Measurements from ENCODE around the gene TRDN.
"Not testable (repeated sequence)": the region's sequence is repeated elsewhere in the genome, so short reads cannot be mapped to it uniquely, and the experiment has no call there.

The TRDN gene

DNA sequence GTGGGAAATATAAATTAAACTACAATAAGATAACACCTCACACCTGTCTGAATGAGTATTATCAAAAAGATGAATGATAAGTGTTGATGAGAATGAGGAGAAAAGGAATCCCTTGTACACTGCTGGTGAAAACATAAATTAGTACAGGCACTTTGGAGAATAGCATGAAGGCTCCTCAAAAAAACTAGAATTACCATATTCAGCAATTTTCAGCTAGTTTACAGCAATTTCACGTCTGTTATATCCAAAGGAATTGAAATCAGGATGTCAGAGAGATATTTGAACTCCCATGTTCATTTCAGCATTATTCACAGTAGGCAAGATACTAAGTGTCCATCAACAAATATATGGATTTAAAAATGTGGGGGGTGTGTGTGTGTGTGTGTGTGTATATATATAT is 348.1 kb downstream of the TRDN start:
- DNase-seq (ENCODE audit: low spot score) = no peak

GRCh38 chr6:123276546-123276980 is 360.2 kb downstream of the TRDN start:
- peak; percentile 12 for DNase-seq (ENCODE audit: low spot score)

DNA sequence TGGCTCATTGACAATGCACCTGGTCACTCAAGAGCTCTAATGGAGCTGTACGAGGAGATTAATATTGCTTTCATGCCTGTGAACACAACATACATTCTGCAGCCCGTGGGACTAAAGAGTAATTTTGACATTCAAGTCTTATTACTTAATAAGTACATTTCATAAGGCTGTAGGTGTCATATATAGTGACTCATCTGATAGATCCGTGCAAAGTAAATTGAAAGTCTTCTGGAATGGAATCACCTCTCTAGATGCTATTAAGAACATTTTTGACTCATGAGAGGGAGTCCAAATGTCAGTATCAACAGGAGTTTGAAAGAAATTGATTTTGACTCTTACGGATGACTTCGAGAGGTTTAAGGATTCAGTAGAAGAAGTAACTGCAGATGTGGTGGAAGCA is 372.8 kb downstream of the TRDN start:
- DNase-seq (ENCODE audit: low spot score) = no peak

DNA sequence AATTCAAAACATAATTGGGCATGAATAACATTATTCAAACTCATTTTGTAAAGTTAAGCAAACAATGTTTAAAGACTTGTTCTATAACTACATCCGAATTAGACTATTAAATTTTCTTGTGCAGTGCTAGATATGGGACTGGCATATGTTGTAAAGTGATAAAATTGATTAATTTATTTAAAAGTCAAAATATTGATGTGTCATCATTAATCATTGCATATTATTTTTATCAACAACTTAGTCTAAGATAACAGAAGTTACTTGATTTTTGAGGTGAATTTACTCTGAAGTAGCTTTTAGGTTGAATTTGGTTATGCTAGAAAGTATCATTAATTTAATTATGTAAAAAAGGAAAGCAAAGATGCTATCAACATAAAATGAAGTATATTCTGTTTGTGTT is 396.1 kb downstream of the TRDN start:
- no peak for DNase-seq (ENCODE audit: low spot score)

GRCh38 chr6:123233336-123233735 is 403.4 kb downstream of the TRDN start:
- no peak for DNase-seq (ENCODE audit: low spot score)

DNA sequence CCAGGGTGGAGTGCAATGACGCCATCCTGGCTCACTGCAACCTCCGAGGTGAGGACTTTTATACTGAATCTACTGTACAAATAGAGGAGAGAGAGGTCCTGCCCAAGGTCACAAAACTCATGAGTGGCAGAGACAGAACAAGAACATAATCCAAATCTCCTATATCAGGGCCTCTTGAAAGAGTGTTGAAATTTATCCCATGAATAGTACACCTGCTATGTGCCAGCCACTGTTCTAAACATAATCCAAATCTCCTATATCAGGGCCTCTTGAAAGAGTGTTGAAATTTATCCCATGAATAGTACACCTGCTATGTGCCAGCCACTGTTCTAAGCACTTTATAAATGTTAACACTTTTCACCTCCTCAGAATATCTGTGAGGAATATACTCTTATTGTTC is 409.0 kb downstream of the TRDN start:
- not testable (repeated sequence) for DNase-seq (ENCODE audit: low spot score)

DNA sequence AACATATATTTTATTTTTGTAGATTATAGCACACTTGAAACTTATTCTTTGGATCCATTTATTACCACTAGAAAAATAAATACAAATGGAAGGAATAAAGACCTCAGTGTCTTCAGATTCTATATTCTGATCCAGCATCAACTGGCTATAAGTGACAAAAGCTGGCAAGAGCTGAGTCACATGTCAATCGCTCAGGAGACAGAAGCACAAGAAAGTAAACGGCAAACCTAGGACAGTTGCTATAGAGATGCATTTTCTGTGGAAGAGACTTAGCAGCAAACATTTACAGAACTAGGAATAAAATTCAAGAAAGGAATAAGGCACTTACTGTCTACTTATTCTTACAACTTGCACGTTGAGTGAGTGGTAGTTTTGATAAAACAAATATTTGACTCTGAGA is 410.4 kb downstream of the TRDN start:
- no peak for DNase-seq (ENCODE audit: low spot score)

DNA sequence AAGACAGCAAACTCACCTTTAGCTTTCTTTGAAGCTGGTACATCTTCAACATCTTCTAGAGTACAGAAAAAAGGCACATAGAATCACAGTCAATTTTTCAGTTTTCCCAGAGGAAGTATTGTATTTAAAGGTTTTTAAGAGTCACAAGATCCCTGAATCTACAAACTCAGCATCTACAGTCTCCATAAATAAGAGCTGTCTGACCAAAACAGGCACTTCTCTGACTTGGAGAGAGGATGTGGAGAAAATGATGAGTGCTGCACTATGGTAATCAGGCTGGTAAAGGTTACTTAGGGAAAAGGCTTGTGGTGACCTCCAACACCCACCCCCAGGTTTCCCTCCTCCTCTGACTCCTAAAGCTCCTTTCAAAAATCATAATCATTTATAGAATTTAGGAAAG is 412.7 kb downstream of the TRDN start:
- DNase-seq (ENCODE audit: low spot score) = no peak

DNA sequence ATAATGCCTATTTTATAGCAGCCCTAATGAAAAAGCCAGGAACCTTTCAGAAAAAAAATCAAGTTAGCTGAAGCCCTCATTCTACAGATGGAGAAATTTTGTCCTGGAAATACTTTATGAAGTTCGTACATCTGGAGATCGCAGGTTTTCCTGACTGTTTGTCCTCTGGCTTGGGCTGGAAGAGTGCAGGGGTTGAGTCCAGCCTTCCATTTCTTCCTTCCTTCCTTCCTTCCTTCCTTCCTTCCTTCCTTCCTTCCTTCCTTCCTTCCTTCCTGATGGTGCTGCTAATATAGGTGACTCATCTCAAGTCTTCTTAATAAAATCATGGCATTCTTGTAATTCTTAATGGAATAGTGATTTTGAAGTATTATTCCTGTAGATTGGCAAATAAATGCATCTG is 413.3 kb downstream of the TRDN start:
- DNase-seq (ENCODE audit: low spot score) = no peak

DNA sequence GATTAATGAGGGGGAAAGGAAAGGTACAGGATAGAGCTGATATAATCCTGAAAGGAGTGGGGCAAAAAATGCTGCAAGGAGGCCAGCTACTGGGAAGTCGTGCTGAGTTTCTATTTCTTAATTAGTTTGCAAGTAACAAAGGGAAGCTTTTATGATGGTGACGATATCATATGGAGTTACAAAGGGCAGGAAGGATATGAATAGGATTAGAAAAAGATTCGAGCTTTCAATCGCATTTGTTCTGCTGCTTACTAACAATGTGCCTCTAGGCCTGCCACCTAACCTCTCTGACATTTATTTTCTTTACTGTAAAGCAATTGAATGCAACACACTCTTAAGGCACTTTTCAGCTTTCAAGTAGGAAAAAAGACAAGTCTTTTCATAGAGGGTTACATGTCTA is 421.5 kb downstream of the TRDN start:
- no peak for DNase-seq (ENCODE audit: low spot score)

DNA sequence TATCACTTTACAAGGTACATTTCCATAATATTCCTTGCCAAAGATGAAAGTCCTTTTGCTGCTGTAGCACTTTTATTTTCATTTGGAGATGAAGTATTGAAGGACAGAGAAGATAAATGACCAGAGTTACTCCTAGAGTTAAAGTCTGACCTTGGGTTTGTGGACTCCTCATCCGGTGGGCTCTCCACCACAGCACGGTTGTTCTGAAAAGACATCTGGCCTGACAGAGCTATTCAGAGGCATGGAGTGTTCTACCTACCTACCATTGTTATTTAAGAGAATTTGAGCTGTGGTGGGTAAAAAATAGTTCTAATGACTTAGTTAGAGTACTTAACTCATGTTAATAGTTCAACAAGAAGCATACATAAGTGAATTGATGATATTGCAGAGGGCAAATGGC is 422.3 kb downstream of the TRDN start:
- DNase-seq (ENCODE audit: low spot score) = no peak

DNA sequence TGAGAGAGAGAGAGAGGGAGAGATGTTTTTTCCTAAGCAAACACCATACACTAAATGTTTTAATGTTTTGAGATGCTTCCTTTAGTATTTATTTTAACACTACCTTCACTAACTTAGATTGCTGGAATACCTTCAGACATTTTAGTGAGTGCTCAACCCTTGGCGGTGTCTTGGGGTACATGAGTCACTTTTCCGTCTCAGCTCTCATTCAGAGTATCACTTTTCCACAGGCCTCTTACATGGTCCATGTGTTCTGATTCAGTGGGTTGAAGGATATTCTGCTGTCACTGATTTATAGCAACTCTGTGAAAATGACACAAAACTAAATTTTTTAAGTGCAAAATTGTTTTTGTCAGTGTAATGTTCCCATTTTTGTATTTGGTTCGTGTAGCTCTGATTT is 422.8 kb downstream of the TRDN start:
- DNase-seq (ENCODE audit: low spot score) = no peak

DNA sequence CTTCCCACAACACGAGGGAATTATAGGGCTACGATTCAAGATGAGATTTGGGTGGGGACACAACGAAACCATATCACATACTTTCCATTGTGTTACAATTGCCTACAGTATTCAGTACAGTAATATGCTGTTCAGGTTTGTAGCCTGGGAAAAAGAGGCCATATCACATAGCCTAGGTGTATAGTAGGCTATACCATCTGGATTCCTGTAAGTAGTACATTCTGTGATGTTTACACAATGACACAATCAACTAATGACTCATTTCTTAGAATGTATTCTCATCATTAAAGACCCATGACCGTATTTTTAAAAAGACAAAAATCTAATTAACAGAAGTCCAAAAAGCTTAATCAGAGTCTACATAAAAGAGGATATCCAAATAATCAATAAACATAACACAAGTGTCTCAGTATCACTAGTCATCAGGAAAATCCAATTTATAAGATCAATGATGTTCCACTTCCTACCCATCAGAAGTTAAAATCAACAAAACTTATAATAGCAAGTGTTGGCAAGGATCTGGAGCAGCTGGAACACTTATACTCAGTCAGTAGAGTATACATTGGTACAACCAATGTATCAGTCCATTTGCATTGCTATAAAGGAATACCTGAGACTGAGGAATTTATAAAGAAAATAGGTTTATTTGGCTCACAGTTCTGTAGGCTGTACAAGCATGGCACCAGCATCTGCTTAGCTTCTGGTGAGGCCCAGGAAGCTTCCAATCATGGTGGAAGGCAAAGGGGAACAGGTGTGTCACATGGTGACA is 424.8 kb downstream of the TRDN start:
- DNase-seq (ENCODE audit: low spot score) = no peak

DNA sequence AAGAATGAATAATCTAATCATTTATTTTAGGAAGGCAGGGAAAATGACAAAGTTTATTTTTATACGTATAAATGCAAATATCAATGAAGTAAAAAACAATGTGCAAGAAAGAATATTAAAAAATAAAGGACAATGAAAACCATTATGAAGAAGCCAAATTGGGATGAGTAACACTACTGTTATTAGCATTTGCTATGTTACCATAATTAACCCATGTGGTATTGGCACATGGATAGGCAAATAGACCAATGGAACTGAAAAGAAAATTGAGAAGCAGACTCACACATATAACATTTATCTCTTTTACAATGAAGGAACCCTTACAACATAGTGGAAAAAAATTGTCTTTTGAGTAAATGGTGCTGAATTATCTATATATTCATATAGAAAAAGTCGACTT is 426.1 kb downstream of the TRDN start:
- DNase-seq (ENCODE audit: low spot score) = no peak

DNA sequence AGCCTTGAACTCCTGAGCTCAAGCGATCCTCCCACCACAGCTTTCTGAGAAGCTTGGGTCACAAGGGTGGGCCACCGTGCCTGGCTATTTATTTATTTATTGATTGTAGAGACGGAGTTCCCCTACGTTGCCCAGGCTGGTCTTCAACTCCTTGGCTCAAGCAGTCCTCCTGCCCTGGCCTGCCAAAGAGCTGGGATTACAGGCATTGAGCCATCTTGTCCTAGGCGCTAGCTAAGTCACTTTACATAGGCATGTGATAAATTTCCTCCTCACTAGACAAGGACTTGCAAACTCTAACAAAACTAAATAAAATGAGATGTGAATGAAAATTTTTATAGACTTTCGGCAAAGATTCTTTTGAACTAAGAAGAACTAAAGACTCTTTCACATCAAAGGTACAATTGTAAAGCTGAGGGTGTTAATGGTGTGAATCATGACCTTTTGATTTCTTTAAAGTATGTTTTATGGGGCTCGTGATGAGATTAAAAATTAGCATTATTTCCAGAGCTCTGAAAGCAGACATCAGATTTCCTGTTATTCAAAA is 428.7 kb downstream of the TRDN start:
- no peak for DNase-seq (ENCODE audit: low spot score)

- peak; percentile 49 for DNase-seq (ENCODE audit: low spot score)
Measured at GRCh38 chr6:123203928-123204327, 432.8 kb downstream of the TRDN start.

DNA sequence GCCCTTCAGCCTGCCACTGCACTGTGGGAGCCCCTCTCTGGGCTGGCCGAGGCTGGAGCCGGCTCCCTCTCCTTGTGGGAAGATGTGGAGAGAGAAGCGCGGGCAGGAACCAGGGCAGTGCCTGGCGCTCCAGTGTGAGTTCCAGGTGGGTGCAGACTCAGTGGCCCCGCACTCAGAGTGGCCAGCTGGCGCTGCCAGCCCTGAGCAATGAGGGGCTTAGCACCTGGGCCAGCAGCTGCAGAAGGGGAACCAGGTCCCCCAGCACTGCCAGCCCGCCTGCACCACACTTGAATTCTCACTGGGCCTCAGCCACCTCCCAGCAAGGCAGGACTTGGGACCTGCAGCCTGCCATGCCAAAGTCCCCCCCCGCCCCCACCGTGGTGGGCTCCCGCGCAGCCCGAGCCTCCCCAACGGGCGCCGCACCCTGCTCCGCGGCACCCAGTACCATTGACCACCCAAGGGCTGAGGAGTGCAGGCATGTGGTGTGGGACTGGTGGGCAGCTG is 434.8 kb downstream of the TRDN start:
- no peak for DNase-seq (ENCODE audit: low spot score)

GRCh38 chr6:123193298-123193697 is 443.5 kb downstream of the TRDN start:
- DNase-seq (ENCODE audit: low spot score) = no peak

DNA sequence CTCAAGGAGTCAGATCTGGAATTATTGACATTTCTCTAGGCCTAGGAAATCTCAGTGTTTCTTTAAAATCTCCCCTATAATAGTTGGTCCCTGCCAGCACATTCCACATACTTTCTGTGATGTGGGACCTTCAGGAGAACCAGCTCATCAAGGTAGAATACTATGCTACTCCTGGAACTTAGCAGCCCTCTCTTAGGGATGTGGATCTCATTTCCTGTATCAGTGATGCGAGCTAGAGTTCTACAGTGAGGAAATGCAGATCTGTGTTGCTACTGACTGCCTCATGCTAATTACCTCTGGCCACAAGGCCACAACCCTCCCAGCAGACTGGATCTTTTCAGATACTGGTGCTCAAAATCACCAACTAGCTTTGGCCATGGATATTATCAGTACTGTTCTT is 446.9 kb downstream of the TRDN start:
- DNase-seq (ENCODE audit: low spot score) = no peak

GRCh38 chr6:123182998-123183397 is 453.8 kb downstream of the TRDN start:
- DNase-seq (ENCODE audit: low spot score) = no peak

- no peak for DNase-seq (ENCODE audit: low spot score)
Measured at GRCh38 chr6:123176706-123177105, 460.0 kb downstream of the TRDN start.

DNA sequence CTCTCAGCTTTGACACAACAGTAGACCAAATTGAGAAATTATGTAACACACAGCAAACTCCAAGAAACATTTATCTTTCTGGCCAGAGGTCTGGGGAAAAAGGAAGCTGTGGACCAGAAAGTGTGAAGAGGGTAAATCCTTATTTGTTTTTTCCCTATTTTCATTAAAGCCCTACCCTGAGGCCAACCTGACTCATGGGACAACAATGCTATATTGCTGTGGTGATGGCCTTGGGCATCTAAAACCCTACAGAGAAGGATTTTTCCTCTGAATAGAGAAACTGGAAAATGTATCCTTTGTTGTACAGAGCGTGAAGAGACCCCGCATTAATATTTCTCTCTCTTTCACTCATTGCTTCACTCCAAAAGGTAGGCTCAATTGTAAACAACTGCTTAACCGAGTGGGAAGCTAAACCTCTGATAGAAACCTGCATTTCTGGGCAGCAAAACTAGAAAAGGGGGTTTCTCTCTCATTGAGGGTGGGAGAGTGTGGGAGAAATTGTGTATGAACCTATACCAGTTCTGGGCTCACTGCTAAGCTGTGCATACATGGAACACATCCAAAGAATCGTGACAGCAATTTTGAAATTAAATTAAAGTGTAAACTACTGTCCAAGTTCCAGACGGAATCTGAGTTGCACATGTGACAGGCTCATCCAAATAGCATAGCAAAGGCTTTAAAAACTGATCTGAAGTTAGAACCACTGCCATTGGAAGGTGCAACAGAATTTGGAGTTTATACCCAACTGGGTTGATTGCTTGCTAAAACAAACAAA is 465.2 kb downstream of the TRDN start:
- DNase-seq (ENCODE audit: low spot score) = no peak

- no peak for DNase-seq (ENCODE audit: low spot score)
Measured at GRCh38 chr6:123169774-123170095, 467.0 kb downstream of the TRDN start.
